H1 (cell line): Measurements from ENCODE around the gene CR2. TPM values are rescaled to one million over a fixed set of nuclear protein-coding genes. Genes with fewer than 3 reads are reported as not detected.

Experiments used
- CHD2 ChIP-seq: IDR thresholded peaks from 2 replicates; pipeline ENCODE4 v1.6.1; 2012; ENCODE audit warnings: low read length, improper control_type of control experiment
- EZH2 ChIP-seq: fragments of 200-600 bp; sonication (generic); IDR thresholded peaks from 2 replicates; pipeline ENCODE4 v1.7.1; 2012; ENCODE audit warnings: low read depth, mild to moderate bottlenecking, moderate library complexity, low read length, inconsistent platforms; ENCODE audit not compliant: severe bottlenecking
- MAFK ChIP-seq: IDR thresholded peaks from 2 replicates; pipeline ENCODE4 v1.6.1; 2012; ENCODE audit warnings: low read depth, mild to moderate bottlenecking, improper control_type of control experiment, low read length
- RNF2 ChIP-seq: fragments of 200-900, 300-1000 bp; sonication (generic); IDR thresholded peaks from 2 replicates; pipeline ENCODE4 v1.7.1; 2016; ENCODE audit warnings: borderline replicate concordance, low read depth, mild to moderate bottlenecking, antibody characterized with exemption, low read length; ENCODE audit not compliant: poor library complexity, severe bottlenecking; ENCODE audit errors: missing control alignments
- SIX5 ChIP-seq: IDR thresholded peaks from 2 replicates; pipeline ENCODE4 v1.6.1; 2011; ENCODE audit warnings: mild to moderate bottlenecking, low read depth, low read length
- TAF1 ChIP-seq: IDR thresholded peaks from 2 replicates; pipeline ENCODE4 v1.6.1; 2011; ENCODE audit warnings: mild to moderate bottlenecking, low read depth, low read length
- YY1 ChIP-seq: IDR thresholded peaks from 2 replicates; pipeline ENCODE4 v1.6.1; 2011; ENCODE audit warnings: low read depth, mild to moderate bottlenecking, low read length
- polyA plus RNA-seq, 7 experiments: library from polyadenylated mRNA; depleted of rRNA in 3 of 7; stranded (reverse) in 5 of 7; unstranded in 2 of 7; fragments of >200 nt in 5 of 7; fragments of 200-250 nt in 2 of 7; gene quantifications; 1 replicate in 5 of 7; 2 replicates in 1 of 7; 4 replicates in 1 of 7; pipeline versions ENCODE4 v1.2.1 to v1.2.3, GENCODE V29; 2011 to 2013; ENCODE audit warnings: missing spikeins in 2 of 7, mixed read lengths in 2 of 7
- total RNA-seq: library from RNA; stranded (reverse); fragmentation: NEBNext Ultra II Directional; extraction: Animal tissue kit (Norgen Biotek cat#: 25700); gene quantifications from 2 replicates; pipeline ENCODE4 v1.2.1, GENCODE V29; 2021

The CR2 gene
- total and polyA plus RNA-seq, 2 of the 8 experiments (the other 6 are each of a cell fraction or from before 2014, with no cell fraction given): 1.7 to 3.0 TPM

DNA sequence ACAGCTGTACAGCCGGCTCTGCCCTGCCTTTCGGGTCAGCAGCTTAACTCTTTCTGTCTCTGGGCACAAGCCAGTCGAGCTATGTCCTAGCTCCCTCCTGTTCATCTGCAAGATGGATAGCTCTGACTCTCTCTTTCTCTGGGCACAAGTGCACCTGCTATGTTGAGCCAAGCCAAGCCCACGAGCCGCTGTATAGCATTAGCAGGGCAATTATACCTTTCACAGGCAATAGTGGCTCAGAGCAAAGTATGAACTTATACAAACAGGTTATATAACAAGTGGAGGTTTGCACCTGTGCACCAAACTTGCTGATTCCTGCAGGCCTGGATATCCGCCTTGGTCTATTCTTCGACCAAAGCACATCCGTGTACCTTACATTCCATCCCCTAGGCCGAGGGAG lies 33.0 kb upstream of the CR2 start (continued):
- TF ChIP-seq YY1 (no peak), EZH2 (no peak), MAFK (no peak), SIX5 (no peak), TAF1 (no peak), CHD2 (no peak), RNF2 (no peak)
